Inflammatory macrophage treated with lipopolysaccharide for 1 hour (primary cell): Measurements from ENCODE around the gene EXPH5.
"Not testable (repeated sequence)": the region's sequence is repeated elsewhere in the genome, so short reads cannot be mapped to it uniquely, and the experiment has no call there.

ENCODE experiments used
- DNase-seq, 2 donors: peaks; one replicate each; pipeline ENCODE4 v3.0.0-alpha.2; 2020 to 2022

Gene EXPH5

DNA sequence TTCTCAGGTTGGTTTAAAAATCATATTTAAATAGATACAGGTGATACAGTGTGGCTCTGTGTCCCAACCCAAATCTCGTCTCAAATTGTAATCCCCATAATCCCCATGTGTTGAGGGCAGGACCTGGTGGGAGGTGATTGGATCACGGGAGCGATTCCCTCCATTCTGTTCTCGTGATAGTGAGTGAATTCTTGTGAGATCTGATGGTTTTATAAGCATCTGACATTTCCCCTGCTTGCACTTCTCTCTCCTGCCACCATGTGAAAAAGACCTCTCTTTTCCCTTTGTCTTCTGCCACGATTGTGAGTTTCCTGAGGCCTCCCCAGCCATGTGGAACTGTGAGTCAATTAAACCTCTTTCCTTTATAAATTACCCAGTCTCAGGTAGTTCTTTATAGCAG is 9.2 kb upstream of the EXPH5 start:
- DNase-seq, result not testable (repeated sequence)

DNA sequence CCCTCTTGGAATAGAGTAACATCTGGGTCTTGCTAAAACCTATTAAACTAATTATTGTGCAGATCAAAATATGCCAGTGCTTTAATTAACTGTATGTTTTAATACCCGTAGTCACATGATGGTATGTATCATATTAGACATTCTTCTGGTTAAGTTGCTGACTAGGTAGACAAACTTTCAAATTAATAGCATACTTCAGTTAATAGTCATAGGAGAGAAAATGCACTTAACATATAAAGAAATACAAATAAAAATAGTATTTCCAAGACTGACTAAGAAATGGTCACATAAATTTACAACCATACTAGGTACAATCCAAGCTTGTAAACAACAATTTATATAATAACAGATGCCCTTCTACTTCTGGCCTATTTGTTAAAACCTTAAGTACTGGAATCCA is 7.6 kb upstream of the EXPH5 start:
- DNase-seq, result no peak

DNA sequence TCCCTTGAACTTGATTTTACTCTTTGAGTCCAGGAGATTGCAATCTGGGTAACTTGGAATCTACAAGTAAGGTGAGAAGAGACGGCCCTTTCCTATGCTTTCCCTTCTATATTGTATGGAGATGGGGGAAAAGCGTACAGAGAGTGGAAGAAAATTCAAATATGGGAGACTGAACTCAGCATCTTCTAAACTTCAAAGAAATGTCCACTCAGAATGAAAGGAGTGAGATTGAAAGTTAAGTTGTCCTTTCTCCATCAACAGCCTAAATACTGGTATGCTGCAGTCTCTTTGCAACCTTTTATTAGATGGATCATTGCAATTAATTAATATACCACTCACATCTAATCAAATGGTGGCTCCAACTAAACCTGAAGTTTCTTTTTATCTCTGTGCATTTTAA is 6.4 kb upstream of the EXPH5 start:
- no peak for DNase-seq

DNA sequence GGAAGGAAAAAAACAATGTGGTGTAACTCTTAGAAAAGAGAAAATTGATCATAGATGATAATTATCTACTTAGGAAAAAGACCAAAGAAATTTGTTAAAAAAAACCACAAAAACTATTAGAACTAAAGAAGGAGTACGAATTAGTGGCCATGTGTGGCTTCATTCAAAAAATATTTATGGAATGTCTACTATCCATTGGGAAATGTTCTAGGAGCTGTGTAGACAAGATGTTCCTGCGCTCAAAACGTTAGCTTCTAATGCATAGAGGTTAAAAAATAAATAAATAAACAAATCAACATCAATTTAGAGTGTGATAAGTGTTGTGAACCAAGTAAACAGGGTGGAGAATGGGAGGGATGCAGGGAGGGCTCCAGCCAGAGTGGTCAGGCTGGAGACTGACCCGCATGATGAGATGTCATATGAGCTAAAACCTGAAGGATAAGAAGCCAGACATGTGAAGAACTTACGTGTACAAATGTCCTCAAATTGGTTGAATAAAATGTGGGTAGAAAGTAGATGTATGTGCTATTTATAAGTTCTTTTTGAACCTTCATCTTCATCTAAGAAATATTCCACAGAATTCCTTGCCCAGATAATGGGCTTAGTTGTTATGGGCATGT is 4.3 kb upstream of the EXPH5 start:
- DNase-seq, result no peak

DNA sequence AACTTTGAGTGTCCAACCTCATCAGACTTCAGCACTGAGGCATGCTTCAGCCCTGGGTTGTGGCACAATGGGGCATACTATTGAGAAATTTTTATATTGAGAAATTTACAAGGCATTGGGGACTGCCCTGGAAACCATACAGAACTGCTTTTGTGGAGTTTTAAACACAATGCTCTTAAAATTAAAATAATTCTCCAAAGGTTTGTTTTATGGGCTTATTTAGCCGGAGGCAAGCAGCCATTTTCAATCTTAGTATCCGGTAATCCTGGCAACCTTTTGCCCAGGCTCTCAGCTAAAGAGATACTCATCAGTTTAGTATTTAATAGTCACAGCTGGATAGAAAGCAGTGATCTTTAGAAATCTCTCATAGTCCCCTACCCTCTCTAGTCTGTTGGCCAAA is 3.1 kb upstream of the EXPH5 start:
- DNase-seq, result no peak

DNA sequence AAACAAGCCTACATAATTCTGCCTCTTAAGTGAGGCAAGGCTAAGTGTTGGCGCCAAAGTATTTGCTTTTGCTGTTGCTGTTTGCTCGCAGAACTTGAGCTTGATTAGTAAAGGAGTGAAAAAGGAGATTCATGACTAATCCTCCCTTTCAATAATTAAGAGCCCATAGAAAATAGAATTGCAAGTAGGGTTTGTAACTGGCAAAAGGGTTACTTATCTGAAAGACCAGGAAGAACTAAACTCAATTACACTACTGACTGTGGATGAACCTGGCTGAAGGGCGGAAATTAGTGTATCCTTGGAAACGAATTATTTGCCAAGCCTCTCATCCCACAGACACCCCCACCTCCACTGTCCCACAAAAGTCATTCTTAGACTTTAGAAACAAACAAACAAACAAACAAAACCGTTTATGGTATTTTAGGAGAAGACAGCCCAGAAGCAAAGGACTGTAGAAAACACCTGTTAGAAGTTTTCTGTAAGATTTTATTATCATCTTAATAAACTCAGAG is 411 bp upstream of the EXPH5 start:
- no peak for DNase-seq

DNA sequence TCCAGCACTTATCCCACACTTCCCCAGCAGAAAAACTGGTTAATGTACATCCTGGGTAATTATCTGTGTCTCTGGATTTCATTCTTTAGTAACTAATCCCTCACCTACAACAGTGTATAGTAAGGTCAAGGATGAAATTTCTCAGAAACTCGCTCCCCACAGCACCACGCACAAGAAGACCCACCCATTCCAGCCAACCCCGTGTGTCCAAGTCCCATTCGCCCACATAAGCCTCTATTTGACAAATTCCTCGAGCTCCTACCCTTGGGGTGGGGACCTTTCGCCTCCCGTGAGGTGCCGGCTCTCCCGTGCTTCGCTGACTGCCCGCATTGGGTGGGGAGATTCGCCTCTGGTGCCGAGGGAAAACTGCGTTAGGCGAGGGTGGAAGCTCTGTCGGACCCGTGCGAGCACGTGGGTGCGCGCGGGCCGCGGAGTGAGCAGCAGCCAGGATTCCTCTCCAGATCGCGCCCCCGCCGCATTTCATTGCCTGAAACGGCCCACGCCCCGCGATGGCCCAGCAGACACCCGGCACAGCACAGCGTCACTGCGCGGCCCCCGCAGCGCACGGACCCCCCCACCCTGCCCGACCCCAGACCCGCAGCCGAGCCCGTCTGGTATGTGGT is 866 bp downstream of the EXPH5 start:
- no peak for DNase-seq

DNA sequence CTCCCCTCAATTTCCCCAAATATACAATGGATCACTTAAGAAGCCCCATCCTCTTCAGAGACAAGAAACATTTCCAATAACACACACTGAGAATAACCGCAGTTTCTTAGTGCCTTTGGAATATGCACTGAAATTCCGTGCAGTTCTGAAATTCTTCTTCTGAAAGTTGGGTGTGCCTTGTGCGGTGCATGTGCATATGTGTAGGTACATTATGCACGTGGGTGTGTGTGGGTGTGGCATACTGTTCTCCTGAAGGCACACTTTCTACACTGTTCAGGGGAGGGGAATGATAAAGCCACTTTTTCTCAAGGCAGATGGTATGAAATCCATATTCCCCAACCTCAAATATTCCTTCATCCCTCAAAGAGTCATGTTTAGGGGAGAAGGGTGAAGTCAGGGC is 1.7 kb downstream of the EXPH5 start:
- no peak for DNase-seq

DNA sequence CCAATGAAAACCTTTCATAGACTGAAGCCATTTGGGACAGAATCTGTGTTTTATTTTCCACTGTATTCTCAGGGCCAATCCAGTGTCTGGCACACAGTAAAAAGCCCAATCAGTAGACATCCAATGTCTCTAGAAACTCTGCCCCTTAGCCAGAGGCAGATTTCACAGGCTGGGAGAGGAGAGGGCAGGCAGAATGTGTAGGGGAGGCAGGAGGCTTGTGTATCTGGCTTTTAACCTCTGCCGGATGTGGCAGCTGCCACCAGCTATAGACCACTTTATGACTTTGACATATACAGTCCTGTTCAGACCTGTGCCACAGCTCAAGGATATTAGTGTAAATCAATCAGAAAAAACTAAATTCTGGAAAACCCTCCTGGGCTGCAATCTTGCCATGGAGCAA is 4.4 kb downstream of the EXPH5 start:
- DNase-seq, result no peak

DNA sequence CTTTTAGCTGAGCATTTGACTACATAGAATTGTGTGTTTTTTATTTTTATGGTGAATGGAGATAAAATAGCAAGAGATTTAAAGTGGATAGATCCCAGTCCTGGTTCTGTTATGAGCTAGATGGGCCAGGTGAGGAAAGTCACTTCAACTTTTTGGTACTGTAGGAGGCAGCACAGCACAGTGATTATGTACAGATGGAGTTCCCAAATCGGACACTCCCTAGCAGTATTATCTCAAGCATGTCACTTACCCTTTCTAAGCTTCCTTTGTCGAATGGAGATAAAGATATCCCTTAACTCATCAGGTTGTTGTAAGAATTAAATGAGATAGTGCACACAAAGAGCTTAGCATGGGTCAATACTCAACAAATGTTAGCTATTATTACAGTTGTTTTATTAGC is 5.3 kb downstream of the EXPH5 start:
- DNase-seq, result no peak

DNA sequence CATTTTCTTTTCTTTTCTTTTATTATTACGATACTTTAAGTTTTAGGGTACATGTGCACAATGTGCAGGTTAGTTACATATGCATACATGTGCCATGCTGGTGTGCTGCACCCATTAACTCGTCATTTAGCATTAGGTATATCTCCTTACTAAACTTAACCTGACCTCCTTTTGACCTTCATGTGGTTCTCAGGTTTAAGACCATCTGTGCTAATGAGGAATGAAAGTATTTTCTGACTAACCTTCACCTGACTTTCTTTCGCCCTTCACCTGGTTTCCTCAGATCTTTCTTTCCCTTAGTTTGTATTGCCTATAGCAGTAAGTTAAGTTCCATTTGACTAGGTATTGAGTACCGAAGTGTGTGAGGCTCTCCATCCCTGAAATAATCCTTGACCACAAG is 6.5 kb downstream of the EXPH5 start:
- DNase-seq, result no peak

DNA sequence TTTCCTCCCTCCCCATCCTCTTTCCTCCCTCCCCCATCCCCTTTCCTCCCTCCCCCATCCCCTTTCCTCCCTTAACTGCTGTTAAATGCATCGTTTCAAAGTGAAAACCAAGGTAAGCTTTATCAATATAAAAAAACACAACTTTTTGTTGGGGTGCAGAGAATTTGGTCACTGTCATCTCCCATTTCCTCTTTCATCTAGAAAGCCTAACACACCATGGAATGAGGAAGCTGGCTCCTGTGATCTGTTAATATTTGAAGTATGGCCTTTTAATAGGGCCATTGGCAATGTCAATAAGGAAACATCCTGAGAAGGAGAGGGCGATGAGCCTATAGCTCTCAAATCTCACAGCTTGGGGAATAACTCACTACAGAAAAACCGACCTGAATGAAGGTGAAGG is 7.0 kb downstream of the EXPH5 start:
- DNase-seq, result no peak

DNA sequence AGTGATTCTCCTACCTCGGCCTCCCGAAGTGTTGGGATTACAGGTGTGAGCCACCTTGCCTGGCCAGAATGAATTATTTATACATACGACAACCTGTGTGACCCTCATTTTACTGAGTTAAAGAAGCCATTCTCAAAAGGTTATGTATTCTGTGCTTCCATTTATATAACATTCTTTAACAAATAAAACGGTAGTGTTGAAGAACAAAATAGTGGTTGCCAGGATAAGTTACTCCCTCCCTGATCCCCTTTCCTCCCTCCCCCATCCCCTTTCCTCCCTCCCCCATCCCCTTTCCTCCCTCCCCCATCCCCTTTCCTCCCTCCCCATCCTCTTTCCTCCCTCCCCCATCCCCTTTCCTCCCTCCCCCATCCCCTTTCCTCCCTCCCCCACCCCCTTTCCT is 7.4 kb downstream of the EXPH5 start:
- DNase-seq, result not testable (repeated sequence)

DNA sequence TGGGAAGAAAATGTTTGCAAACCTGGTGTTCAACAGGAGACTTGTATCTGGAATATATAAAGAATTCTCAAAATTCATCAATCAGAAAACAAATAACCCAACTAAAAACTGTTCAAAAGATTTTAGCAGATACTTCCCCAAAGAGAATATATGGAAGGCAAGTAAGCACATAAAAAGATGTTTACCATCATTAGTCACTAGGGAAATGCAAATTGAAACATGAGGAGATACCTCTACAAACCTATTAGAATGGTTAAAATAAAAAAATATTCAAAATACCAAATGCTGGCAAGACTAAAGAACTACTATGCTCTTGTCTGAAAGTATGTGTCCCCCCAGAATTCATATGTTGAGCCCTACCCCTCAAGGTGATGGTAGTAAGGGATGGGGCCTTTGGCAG is 8.6 kb downstream of the EXPH5 start:
- DNase-seq, result no peak

DNA sequence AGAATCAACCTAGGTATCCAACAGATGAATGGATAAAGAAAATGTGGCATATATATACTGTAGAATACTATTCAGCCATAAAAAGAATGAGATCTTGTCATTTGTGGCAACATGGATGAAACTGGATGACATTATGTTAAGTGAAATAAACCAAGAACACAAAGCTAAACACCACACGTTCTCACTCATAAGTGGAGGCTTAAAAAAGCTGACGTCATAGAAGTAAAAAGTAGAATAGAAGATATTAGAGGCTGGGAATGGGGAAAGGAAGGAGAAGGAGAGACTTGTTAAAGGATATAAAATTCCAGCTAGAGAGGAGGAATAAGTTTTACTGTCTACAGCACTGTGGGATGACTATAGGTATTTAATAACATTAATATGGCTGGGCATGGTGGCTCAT is 12.9 kb downstream of the EXPH5 start:
- DNase-seq, result no peak

DNA sequence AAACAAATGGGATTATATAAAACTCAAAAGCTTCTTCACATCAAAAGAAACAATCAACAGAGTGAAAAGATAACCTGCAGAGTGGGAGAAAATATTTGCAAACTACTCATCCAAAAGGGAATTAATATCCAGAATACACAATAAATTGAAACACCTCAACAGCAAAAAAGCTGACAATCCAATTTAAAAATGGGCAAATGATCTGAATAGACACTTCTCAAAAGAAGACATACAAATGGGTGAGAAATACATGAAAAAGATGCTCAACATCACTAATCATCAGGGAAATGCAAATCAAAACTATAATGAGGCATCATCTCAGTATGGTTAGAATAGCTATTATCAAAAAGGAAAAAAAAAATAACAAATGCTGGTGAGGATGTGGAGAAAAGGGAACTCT is 13.5 kb downstream of the EXPH5 start:
- DNase-seq, result no peak

DNA sequence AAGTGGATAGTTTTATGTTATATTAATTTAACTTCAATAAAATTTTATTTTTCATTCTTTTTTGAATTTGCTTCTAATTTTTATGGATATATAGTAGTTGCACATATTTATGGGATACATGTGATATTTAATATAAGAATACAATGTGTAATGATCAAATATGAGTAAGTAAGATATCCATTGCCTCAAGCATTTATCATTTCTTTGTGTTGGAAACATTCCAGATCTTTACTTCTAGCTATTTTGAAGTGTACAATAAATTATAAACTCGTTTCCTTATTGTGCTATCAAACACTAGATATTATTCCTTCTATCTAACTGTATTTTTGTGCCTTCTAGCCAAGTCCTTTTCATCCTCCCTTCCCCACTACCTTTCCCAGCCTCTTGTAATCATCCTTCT is 17.0 kb downstream of the EXPH5 start:
- no peak for DNase-seq

DNA sequence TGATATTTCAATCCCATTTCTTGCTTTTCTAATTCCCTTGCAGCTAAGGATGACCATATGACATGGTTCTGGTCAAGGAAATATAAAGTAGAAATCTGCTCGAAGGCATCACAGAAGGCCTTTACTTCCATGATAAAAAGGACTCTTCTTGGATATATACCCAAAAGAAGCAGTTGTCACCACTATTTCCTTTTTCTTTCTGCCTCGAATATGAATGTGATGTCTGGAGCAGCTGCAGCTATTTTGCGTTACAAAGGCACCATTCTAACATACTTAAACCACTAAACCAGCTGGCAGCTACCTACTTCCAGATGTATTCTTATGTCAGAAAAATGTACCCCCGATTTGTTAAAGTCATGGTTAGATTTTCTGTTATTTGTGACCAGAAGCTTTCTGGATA is 18.9 kb downstream of the EXPH5 start:
- DNase-seq, result no peak

DNA sequence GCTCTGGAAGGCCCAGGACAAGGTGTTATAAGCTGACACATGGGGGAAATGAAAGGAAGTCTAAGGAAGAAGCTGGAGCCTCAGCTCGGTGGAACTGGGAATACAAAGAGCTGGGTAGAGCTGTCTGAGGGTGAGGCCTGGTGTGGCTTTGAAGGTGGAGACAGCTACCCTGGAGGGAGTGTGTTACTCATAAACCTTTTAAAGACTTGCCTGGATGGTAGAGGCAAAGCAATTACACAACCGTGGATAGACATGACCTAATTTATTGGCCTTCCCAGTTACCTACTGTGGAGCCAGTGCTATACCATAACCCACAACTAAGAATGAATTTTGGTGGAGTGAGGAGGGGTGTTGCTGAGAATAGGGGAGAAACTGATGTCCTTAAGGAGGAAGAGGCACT is 22.6 kb downstream of the EXPH5 start:
- DNase-seq, result no peak

DNA sequence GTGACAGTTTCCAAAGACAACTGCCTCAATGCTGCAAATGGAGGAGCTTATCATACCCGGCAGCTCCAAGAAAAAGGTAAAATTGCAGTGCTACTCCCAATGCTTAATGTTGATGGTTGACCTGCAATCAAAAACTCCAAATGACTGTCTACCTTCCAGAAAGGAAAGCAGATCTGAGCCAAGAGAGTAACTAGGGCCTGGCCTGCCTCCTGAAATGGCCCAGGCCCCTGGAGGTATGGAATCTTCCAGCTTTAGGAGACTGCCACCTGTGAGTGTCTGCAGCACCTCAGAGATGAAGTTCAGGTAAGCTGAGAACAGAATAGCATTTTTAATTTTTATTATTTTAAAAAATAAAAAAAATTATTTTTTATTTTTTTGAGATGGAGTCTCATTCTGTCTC is 23.7 kb downstream of the EXPH5 start:
- no peak for DNase-seq

DNA sequence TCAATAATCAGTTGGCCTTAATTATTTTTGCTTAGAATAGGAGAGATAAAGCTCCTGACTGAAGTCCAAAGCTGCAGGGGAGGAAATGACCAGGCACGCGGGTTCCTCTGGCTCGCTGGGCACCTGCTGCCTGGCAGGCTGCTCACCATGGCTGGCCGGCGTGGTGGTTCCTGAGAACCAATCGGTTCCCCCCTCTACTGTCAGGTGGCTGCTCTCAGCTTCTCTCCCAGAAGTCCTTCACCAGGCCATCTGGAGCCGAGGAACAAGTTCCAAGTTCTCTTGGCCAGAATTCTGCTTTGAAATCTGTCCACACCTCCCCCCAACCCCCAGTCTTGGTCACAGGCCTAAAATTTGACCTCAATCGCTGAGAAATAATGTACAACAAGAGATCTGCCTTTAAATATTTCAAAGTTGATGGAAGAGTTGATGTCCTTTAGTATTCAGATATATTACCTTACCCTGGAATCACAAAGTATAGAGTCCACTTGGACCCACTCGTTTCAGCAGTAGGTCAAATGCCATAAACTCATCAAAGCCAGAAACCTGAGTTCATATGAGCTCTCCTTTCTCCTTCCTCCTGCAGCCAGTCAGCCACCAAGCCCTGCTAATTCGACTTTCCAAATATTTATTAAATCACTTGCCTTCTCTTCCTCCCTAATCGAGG is 25.2 kb downstream of the EXPH5 start:
- no peak for DNase-seq

DNA sequence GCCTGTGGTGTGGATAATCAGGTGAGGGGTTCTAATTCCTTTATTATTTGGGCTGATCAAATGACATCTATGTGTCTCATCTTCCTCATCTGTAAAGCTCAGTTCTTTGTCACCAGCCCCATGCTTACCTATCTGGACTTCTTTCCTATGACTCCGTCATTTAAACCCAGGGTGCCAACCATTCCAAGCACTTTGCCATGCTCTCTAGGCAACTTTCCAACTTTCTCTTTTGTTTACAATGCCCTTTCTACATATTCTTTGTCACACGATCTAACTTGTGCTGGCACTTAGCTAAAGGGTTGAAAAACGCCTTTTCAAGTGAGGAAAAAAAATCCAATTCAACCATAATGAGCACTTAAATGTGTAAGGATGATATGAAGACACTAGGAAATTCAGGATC is 27.9 kb downstream of the EXPH5 start:
- DNase-seq, result no peak

DNA sequence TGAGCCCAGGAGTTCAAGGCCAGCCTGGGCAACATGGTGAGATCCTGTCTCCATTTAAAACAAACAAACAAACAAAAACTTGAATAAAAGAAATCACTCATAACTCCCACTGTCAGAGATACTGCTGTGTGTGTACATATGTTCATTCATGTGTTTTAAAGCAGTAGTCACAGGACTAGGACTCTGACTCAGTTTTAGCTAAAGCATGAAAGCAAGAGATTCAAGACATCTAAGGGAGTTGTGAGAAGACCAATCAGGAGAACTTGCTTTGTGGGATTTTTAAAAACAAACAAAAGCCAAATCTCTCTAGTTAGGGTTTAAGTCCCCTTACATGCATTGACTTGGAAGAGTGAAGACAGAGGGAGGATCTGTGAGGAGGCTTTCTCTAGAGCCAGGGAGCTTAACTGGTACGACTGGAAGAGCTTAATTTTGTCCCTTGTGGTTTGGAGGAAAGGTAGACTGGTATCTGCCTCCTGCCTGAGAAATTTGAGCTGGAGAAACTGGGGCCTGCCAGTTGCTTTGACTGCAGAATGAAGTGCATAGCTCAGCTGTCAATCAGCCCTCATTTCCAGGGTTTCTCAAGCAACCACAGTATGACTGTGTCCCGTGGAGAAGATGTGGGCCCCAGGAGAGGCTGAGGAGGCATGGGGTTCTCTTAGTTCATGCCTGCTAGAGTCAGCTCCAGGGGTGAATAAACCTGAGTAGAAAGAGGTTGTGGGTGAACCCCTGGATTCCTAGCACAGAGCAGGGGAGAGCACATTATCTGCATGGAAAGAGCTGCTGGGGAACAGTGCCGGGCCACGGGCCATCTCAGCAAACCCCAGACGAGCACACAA is 30.6 kb downstream of the EXPH5 start:
- no peak for DNase-seq

DNA sequence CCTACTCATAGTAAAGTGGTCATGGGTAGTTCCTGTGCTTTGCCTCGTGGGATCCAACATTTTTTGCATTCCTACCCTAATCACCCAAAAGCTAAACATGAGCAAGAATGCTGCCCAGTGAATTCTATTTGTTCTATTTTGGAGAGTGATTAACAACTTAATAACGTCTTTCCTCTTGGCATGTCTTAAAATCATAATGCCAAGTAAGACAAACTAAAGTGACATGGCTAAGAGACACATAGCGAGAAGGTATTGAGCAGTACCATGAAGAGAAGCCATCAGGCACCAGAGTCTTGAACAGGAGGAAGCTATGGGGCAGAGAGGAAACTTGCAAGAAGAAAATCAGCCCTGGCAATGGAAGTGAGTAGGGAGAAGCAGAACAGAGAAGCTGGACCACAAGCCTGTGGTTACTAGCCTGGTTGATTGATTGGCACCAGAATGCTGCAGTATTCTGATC is 32.0 kb downstream of the EXPH5 start:
- DNase-seq, result no peak
